NOMO-1 treated with dmso at 0.1 percent for 144 hours (cell line): Measurements from ENCODE around the gene AKIRIN2.
"Not testable (repeated sequence)": the region's sequence is repeated elsewhere in the genome, so short reads cannot be mapped to it uniquely, and the experiment has no call there.

Experiments
- DNase-seq: peaks from one replicate; lab custom pipeline; 2025; ENCODE audit not compliant: unreplicated experiment; lab: John Stamatoyannopoulos, UW

AKIRIN2 gene

GRCh38 chr6:87718662-87719433 is 16.8 kb upstream of the AKIRIN2 start:
- DNase-seq, result peak; percentile 27

GRCh38 chr6:87716928-87717614 is 15.0 kb upstream of the AKIRIN2 start:
- DNase-seq, result no peak

GRCh38 chr6:87714093-87714842 is 12.2 kb upstream of the AKIRIN2 start:
- DNase-seq, result no peak

- not testable (repeated sequence) for DNase-seq
Measured at GRCh38 chr6:87712713-87713112, 10.7 kb upstream of the AKIRIN2 start.

GRCh38 chr6:87710090-87710489 is 8.1 kb upstream of the AKIRIN2 start:
- no peak for DNase-seq

- DNase-seq, result not testable (repeated sequence)
Measured at GRCh38 chr6:87708581-87709427, 6.8 kb upstream of the AKIRIN2 start.

- DNase-seq, result no peak
Measured at GRCh38 chr6:87706187-87706966, 4.3 kb upstream of the AKIRIN2 start.

GRCh38 chr6:87705070-87705691 is 3.1 kb upstream of the AKIRIN2 start:
- DNase-seq, result no peak

GRCh38 chr6:87703039-87703438 is 1.0 kb upstream of the AKIRIN2 start:
- not testable (repeated sequence) for DNase-seq

- peak; percentile 75 for DNase-seq
Measured at GRCh38 chr6:87702589-87702945, 534 bp upstream of the AKIRIN2 start.

- no peak for DNase-seq
Measured at GRCh38 chr6:87701344-87701675, 723 bp downstream of the AKIRIN2 start.

GRCh38 chr6:87700397-87701343 is 1.4 kb downstream of the AKIRIN2 start:
- peak; percentile 46 for DNase-seq

- no peak for DNase-seq
Measured at GRCh38 chr6:87699576-87699975, 2.5 kb downstream of the AKIRIN2 start.

- DNase-seq, result peak; percentile 36
Measured at GRCh38 chr6:87698547-87699006, 3.5 kb downstream of the AKIRIN2 start.

GRCh38 chr6:87697581-87698546 is 4.2 kb downstream of the AKIRIN2 start:
- no peak for DNase-seq

- DNase-seq, result not testable (repeated sequence)
Measured at GRCh38 chr6:87696817-87697216, 5.2 kb downstream of the AKIRIN2 start.

- DNase-seq, result no peak
Measured at GRCh38 chr6:87692086-87692485, 9.9 kb downstream of the AKIRIN2 start.
